Stimulated activated CD8-positive, alpha-beta memory T cell treated with anti-CD3 and anti-CD28 coated beads, Interleukin-12 subunit alpha, Interleukin-12 subunit beta, amount 100 ng/mL, for 24 hours (primary cell): Measurements from ENCODE around the gene TGFBR3.
"Not testable (repeated sequence)": the region's sequence is repeated elsewhere in the genome, so short reads cannot be mapped to it uniquely, and the experiment has no call there.

Experiments used
- DNase-seq: peaks from one replicate; pipeline ENCODE4 v3.0.0-alpha.2; 2020; ENCODE audit errors: extremely low read depth

Gene TGFBR3

DNA sequence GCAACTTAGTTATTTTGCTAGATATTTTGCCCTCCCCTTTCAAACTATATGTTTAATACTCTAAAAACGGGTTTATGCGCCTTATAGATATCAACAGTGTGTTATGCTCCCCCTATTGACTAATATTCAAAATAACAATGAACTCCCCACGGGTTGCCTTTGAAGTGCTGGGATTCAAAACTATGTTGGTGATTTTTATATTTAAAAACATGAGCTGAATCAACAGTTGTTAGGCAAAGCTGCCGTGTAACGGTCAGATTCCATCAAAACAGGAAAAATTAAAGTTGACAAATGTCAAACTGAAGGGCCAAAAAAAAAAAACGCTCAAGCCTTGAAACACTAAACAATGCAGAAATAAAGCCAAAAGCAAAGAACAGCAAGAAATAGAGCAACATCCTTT is 2.5 kb downstream of the TGFBR3 start:
- DNase-seq: no peak

DNA sequence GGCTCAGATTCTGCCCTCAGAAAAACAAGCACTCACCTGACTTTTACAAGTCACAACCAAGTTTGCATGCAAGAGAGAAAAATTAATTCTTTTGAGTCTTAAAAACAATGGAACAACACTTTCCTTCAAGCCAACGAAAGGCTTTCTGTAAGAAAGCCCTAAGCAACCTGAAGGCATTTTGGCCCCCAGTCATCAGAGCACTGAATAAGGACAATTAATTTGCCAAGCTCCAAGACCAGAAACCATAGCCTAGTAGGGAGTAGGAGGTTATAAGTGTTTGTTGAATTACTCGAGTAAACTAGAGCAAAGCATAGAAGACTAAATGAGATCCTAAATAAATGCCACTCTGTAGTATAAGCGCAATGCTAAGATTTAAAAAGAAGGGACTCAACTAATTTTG is 4.7 kb downstream of the TGFBR3 start:
- no peak for DNase-seq

GRCh38 chr1:91879733-91880132 is 6.2 kb downstream of the TGFBR3 start:
- DNase-seq: no peak

DNA sequence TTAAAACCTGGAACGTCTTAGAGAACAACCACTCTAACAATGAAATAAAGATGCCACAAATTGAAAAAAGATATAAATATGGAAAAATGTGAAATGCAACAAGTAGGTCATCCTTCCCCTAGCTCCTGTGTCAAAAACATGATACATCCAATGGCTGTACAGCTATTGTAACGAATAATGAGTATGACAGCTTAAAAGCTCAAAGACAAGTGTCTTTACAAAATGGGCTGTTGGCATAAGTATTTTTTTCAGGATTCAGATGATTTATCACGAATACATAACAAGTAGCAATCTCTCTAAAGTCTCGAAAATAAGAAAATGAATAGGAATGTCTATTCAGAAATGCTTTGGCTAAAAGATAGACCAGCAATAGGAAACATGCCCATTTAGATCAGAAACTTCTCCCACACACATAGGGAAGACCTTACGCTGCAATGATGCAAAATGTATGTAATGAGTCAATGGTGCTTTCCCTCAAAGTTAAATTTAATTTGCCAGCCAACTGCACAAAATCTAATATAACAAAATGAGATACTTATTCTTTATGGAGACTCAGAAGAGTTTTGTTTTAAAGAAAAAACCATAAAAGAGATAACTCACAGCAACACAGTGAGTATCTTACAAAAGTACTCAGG is 8.3 kb downstream of the TGFBR3 start:
- no peak for DNase-seq

- no peak for DNase-seq
These were observed 9.0 kb downstream of the TGFBR3 start for GRCh38 chr1:91876781-91877573.

DNA sequence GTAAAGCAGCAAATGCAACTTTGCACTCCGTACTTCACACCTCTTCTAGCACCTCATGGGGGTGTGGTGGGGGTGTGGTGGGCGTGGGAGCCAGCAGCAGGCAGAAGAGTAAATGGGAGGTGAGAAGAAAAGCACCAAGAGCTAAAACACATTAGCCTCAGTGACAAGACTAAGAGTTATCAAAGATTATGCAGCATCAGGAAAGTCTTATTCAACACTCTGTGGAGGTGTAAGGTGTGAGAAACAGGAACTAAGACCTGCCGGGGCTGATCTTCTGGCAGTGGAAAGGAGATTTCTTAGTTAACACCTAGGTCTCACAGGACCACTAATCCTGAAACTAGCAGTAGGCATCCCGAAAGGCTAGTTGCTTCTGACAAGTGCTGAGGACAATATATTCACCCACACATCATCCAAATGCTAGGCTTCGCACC is 9.9 kb downstream of the TGFBR3 start:
- DNase-seq: no peak

DNA sequence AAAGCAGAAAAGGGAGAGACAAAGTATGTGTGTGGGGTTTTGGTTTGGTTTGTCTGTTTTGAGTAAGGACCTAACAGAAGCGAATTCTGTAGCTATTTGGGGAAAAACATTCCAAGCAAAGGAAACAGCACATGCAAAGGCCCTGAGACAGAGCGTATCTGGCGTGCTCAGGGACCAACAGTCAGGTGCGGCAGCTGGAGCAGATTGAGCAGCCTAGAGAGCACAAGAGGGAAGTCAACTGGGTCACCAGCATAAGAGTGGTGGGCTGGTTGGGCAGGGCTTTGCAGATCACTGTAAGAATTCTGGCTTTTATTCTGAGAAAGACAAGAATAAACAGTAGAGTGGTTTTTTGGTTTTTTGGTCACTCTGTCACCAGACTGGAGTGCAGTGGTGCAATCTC is 11.8 kb downstream of the TGFBR3 start:
- no peak for DNase-seq

DNA sequence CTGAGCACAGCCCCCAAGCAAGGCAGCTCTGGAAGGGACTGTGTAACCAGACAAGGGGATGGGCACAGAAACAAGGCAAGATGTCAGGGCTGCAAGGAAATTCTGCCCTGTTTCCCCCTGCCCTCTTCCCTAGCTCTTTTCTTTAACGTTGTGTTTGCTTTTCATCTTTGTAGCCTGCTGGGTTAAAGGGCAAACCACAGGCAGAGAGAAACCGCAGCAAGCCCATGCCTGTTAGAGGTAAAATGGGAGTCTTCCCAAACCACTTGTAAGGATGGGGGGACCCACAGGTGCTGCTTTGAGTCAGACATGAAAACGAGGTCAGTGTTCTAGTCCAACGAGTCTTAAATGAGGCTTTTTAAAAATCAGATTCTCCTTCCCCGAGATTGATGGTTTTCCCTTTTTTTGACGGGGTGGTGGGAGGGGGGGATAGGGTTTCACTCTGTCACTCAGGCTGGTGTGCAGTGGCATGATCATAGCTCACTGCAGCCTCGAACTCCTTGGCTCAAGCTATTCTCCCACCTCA is 13.3 kb downstream of the TGFBR3 start:
- DNase-seq: no peak

DNA sequence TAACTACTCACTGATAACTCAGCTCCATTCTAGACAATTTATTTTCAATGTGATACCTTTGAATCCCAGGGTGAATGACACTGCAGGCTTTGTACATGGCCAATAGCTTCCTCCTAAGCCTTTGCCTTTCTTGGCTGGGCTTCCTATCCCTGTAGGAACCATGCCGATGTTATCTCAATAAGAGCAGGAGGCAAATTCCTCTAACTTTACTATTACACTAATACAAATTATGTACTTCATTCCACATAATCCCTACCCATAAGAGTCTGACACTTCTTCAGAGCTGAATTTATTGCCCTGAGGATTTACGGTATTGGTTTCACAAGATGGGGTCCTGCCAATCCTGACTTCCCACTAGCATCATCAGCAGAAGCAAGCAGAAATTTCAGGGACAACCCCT is 14.0 kb downstream of the TGFBR3 start:
- no peak for DNase-seq

- no peak for DNase-seq
These were observed 15.6 kb downstream of the TGFBR3 start for GRCh38 chr1:91870322-91870721.

- DNase-seq: no peak
These were observed 19.5 kb downstream of the TGFBR3 start for GRCh38 chr1:91866425-91866824.

DNA sequence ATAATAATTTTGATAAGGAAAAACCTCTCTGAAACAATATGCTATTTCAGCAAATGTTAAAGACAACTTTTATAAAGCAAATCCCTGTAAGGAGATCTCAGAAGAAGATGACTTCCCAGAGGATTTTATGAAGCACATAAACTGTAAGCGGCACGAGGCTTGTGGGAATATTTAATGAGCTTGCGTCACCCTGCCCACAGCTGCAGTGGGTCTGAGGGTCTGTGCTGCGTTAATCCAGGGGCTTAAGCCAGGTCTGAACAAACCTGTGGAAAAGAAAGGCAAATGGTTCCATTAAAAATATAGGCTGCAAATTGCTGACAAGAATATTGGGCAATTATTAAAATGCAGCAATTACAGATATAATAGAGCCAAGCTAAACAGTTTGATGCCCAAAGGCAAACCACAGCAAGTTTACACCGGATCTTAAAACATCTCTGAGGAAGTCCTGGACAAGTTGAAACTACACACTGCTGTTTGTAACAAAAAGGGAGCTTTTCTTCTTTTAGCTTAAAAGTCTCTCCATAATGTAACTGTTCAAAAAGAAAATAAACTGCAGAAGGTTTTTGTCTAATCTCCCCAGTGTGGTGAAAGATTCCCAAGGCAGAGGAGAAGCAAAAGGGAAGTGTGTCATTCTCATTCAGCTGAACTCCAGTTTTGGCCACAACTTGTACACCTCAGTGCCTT is 21.8 kb downstream of the TGFBR3 start:
- no peak for DNase-seq

DNA sequence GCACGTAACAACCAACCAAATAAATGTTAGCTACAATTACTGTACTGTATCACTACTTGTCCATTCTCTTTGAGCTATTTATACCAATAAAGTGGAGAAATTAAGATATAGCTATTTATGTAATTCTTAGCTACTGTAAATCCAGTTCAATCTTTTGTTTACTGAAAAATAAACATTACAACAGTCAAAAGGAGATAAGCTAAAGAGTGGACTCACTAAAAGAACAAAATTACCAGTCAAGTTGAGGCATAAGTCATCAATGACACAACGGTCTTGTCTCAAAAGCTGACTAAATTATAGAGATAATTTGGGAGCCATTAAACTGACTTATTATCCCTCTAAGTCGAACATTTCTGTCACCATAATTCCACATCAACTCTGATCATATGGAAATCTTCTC is 22.5 kb downstream of the TGFBR3 start:
- no peak for DNase-seq

GRCh38 chr1:91862120-91862519 is 23.8 kb downstream of the TGFBR3 start:
- DNase-seq: no peak

- no peak for DNase-seq
These were observed 28.3 kb downstream of the TGFBR3 start for GRCh38 chr1:91857557-91858239.

DNA sequence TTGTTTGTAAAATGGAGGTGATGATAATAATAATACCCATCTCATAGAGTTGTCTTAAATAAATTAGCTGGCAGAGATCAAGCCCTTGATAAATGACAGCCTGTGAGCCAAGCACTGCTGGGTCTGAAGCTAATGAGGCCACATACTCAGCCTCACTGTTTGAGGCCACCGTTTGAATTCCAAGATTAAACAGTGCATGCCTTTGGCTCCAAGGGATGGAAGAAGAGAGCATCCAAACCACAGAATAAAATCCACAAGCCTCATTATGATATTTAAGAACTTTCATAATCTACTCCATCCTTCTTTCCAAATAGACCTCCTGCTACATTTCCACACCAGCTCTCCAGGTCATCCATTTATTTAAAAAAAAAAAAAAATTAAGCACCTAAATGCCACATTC is 29.0 kb downstream of the TGFBR3 start:
- no peak for DNase-seq

DNA sequence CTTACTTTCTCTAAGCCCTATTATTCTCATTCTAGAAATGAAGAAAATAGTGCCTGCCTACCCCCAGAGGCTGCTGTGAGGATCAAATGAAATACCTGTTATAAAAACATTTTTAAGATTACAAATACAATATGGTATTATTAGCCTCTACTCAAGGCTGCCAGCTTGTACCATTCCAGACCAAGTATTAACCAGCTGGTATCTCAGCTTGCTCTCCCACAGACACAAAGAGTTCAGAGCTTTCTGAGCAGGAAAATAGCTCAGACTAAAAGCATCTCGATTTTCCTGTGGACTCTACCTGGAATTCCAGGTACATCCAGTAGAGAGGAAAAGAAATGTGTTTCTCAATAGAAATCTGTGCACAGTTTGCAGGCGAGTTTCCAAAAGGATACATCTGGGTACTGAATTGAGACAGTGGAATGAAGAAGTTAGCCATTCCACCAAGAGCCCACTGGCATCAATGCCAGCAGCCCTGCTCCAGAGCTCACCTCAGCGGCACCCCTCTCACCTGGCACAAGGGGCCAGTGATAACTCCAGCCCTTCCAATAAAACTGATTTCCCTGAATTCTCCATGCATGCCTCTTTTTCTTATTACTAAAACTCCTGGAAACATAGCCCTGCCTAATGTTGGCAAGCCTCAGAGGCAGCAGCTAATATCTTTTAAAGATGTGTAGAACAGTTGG is 31.0 kb downstream of the TGFBR3 start:
- no peak for DNase-seq

DNA sequence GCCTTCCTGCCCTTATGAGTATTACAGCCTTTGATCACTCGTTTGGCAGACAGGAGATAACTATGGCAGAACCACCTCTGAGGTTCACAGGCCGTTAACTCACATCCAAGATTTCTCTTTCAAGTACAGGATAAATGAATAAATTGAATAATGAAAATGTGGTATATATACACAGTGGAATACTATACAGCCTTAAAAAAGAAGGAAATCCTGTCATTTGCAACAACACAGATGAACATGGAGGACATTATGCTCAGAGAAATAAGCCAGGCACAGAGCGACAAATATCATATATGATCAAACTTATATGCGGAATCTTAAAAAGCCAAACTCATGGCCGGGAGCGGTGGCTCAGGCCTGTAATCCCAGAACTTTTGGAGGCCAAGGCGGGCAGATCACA is 32.6 kb downstream of the TGFBR3 start:
- no peak for DNase-seq

DNA sequence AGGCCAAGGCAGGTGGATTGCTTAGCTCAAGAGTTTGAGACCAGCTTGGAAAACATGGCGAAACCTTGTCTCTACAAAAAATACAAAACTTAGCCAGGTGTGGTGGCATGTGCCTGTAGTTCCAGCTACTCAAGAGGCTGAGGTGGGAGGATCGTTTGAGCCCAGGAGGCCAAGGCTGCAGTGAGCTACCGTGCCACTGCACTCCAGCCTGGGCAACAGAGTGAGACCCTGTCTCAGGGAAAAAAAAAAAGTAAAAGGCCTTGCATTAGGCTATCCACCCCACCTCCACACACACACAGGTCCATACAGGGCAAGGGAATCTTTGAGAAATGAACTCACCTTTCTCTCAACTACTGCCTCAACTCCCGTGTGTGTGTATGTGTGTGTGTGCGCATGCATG is 33.9 kb downstream of the TGFBR3 start:
- not testable (repeated sequence) for DNase-seq

- DNase-seq: no peak
These were observed 34.6 kb downstream of the TGFBR3 start for GRCh38 chr1:91851130-91852010.

- no peak for DNase-seq
These were observed 35.2 kb downstream of the TGFBR3 start for GRCh38 chr1:91850708-91851107.
